ENCODE measurements around the gene EHBP1L1. TPM values are rescaled to one million over a fixed set of nuclear protein-coding genes. Genes with fewer than 3 reads are reported as not detected.

EHBP1L1 gene
- total and polyA plus RNA-seq, 9 donors = 21.7 to 63.0 (median 40.3) TPM

- TF ChIP-seq POLR2A (IDR thresholded peaks at IDR 0.05) = no peak
- no peaks in the 10 kb centered on the region for H3K36me3 ChIP-seq
- H3K4me1 ChIP-seq (ENCODE audit: insufficient read depth) = no peaks in the 10 kb centered on the region
- intact Hi-C loops (cut with DNase I) = no loop called here
- 90 to 94% (median 92%) methylated on average over 10 of the region's 10 CpGs for WGBS, 3 donors
- no peak overlapping the region for H3K4me3 ChIP-seq
- H3K27me3 ChIP-seq = no peaks in the 10 kb centered on the region
- no peak overlapping the region for H3K27ac ChIP-seq
- no peaks in the 10 kb centered on the region for H3K9me3 ChIP-seq
- DNase-seq = no peak
Observed at GRCh38 chr11:65583589-65583988, 7.7 kb downstream of the EHBP1L1 start.

DNA sequence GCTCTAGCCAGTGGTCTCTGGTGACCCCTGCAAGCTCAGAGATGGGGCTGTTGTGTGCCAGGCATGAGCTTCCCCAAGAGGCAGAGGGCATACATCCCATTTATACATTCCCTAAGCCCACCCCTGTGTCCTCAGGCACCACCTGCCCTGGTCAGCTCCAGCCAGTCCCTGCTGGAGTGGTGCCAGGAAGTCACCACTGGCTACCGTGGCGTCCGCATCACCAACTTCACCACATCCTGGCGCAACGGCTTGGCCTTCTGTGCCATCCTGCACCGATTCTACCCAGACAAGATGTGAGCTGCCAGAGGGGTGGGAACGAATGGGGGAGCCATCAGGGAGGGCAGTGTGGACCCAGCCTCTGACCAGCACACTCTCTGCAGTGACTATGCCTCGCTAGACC lies 8.3 kb downstream of the EHBP1L1 start:
- H3K9me3 ChIP-seq = no peaks in the 10 kb centered on the region
- no peaks in the 10 kb centered on the region for H3K27me3 ChIP-seq
- DNase-seq = peak in 1 of 5 donors; percentile 33
- 85 to 92% (median 85%) methylated on average over 8 of the region's 8 CpGs for WGBS, 3 donors
- H3K27ac ChIP-seq = no peak overlapping the region
- no peaks in the 10 kb centered on the region for H3K36me3 ChIP-seq
- no peaks in the 10 kb centered on the region for H3K4me1 ChIP-seq (ENCODE audit: insufficient read depth)
- intact Hi-C loops (cut with DNase I) = no loop called here
- TF ChIP-seq CTCF (IDR thresholded peaks at IDR 0.05) = no peak
- no peak for TF ChIP-seq POLR2A (IDR thresholded peaks at IDR 0.05)
- TF ChIP-seq EP300 (IDR thresholded peaks at IDR 0.05) = no peak
- no peak overlapping the region for H3K4me3 ChIP-seq

- H3K9me3 ChIP-seq = no peaks in the 10 kb centered on the region
- TF ChIP-seq CTCF (IDR thresholded peaks at IDR 0.05) = no peak
- no peak for TF ChIP-seq POLR2A (IDR thresholded peaks at IDR 0.05)
- no peak for TF ChIP-seq EP300 (IDR thresholded peaks at IDR 0.05)
- 56 to 76% (median 59%) methylated on average over 43 to 46 of the region's 46 CpGs for whole genome bisulfite sequencing, 3 donors
- intact Hi-C loops (cut with DNase I) = no loop called here
- no peaks in the 10 kb centered on the region for H3K27me3 ChIP-seq
- no peaks in the 10 kb centered on the region for H3K36me3 ChIP-seq
- H3K4me1 ChIP-seq (ENCODE audit: insufficient read depth) = no peaks in the 10 kb centered on the region
- H3K27ac ChIP-seq = no peak overlapping the region
- DNase-seq = peak in 1 of 5 donors; percentile 33
- H3K4me3 ChIP-seq = no peak overlapping the region
Observed at GRCh38 chr11:65584723-65585171, 8.9 kb downstream of the EHBP1L1 start.

GRCh38 chr11:65585396-65586246 lies 9.8 kb downstream of the EHBP1L1 start:
- intact Hi-C loops (cut with DNase I) = no loop called here
- Histone ChIP-seq H3K27me3 (no peaks in the 10 kb centered on the region), H3K4me1 (ENCODE audit: insufficient read depth) (no peaks in the 10 kb centered on the region), H3K36me3 (no peaks in the 10 kb centered on the region), H3K4me3 (no peak overlapping the region), H3K9me3 (no peaks in the 10 kb centered on the region), H3K27ac (no peak overlapping the region)
- DNase-seq = peak in 1 of 5 donors; percentile 35
- TF ChIP-seq CTCF (IDR thresholded peaks at IDR 0.05) (no peak), EP300 (IDR thresholded peaks at IDR 0.05) (no peak)
- WGBS, 3 donors = 64 to 79% (median 79%) methylated on average over 39 to 51 of the region's 51 CpGs

DNA sequence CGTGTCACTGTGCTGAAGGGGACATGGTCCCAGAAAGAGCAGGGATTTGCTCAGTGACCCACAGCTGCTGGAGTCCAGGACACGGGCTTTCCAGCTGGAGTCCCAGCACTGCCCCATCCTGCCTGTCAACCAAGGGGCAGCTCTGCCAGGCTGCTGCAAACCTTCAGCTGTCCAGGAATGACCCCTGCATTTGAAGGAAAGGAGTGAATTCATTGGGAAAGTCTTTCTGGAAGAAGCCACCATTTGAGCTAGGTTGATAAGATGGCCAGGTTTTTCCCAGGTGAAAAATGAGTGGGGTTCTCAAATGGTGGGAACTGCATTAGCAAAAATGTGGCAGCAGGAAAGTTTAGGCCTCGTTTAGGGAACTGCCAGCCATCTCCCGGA lies 10.4 kb downstream of the EHBP1L1 start:
- 84 to 93% (median 87%) methylated on average over 4 of the region's 4 CpGs for WGBS, 3 donors

More for the DNA sequence above, 10.4 kb downstream of the EHBP1L1 start:
- no peaks in the 10 kb centered on the region for H3K36me3 ChIP-seq
- H3K27ac ChIP-seq = no peak overlapping the region
- H3K9me3 ChIP-seq = no peaks in the 10 kb centered on the region
- intact Hi-C loops (cut with DNase I) = no loop called here
- no peaks in the 10 kb centered on the region for H3K4me1 ChIP-seq (ENCODE audit: insufficient read depth)
- no peak for DNase-seq
- no peaks in the 10 kb centered on the region for H3K27me3 ChIP-seq
- H3K4me3 ChIP-seq = no peak overlapping the region
- no peak for TF ChIP-seq EP300 (IDR thresholded peaks at IDR 0.05)

Measured in ovary (tissue), 9 donors.